Effector memory CD8-positive, alpha-beta T cell (primary cell): ENCODE results near the gene TCF7L1.

Source experiments
- ATAC-seq: fragments of 150-1000 bp; cut with Tn5 transposase; replicated peaks from 2 replicates; pipeline ENCODE4 v1.10.0; 2021; ENCODE audit warnings: mild to moderate bottlenecking, moderate library complexity
- DNase-seq, 3 experiments: peaks; one replicate each; pipeline ENCODE4 v3.0.0; 2021
- H3K27ac Mint-ChIP-seq, 2 donors: one replicate each; pipeline ENCODE4 v1.8.0; 2022; ENCODE audit warnings: mild to moderate bottlenecking in 2 of 2, mixed read lengths in 2 of 2, moderate library complexity in 2 of 2
- H3K27me3 Mint-ChIP-seq, 2 donors: one replicate each; pipeline ENCODE4 v1.8.0; 2022; ENCODE audit warnings: mixed read lengths in 2 of 2
- H3K36me3 Mint-ChIP-seq: one replicate; pipeline ENCODE4 v1.8.0; 2022; ENCODE audit warnings: mild to moderate bottlenecking, moderate library complexity, mixed read lengths; ENCODE audit not compliant: insufficient read depth
- H3K4me1 Mint-ChIP-seq, 2 donors: one replicate each; pipeline ENCODE4 v1.8.0; 2022; ENCODE audit warnings: low read depth in 2 of 2, mixed read lengths in 2 of 2
- H3K4me3 Mint-ChIP-seq, 2 donors: one replicate each; pipeline ENCODE4 v1.8.0; 2022; ENCODE audit warnings: mild to moderate bottlenecking in 2 of 2, mixed read lengths in 2 of 2, moderate library complexity in 2 of 2
- H3K9me3 Mint-ChIP-seq, 2 donors: one replicate each; pipeline ENCODE4 v1.8.0; 2022; ENCODE audit warnings: mixed read lengths in 2 of 2

The TCF7L1 gene

GRCh38 chr2:85213901-85214512, 80.8 kb downstream of the TCF7L1 start:
- H3K4me1 Mint-ChIP-seq: peaks cover 0 to 2% of the 10 kb centered on the region in 2 donors
- H3K4me3 Mint-ChIP-seq: no peak overlapping the region
- H3K9me3 Mint-ChIP-seq: no peaks in the 10 kb centered on the region
- H3K27me3 Mint-ChIP-seq: peaks cover 50 to 83% of the 10 kb centered on the region in 2 donors
- no peak overlapping the region for H3K27ac Mint-ChIP-seq
- ATAC-seq (no peak), DNase-seq (no peak)
- no peaks in the 10 kb centered on the region for H3K36me3 Mint-ChIP-seq

GRCh38 chr2:85215081-85215447, 81.9 kb downstream of the TCF7L1 start:
- Mint-ChIP-seq H3K27me3 (peaks cover 56 to 87% of the 10 kb centered on the region in 2 donors), H3K9me3 (no peaks in the 10 kb centered on the region), H3K4me3 (no peak overlapping the region), H3K36me3 (no peaks in the 10 kb centered on the region), H3K27ac (no peak overlapping the region), H3K4me1 (peaks cover 0 to 2% of the 10 kb centered on the region in 2 donors)
- ATAC-seq (no peak), DNase-seq (no peak)

GRCh38 chr2:85215448-85216401, 82.5 kb downstream of the TCF7L1 start:
- Mint-ChIP-seq H3K27ac (no peak overlapping the region), H3K4me3 (no peak overlapping the region), H3K9me3 (no peaks in the 10 kb centered on the region), H3K4me1 (peaks cover 0 to 2% of the 10 kb centered on the region in 2 donors), H3K36me3 (no peaks in the 10 kb centered on the region), H3K27me3 (peaks cover 57 to 83% of the 10 kb centered on the region in 2 donors)
- no peak for DNase-seq
- no peak for ATAC-seq

GRCh38 chr2:85216927-85217326, 83.7 kb downstream of the TCF7L1 start:
- Mint-ChIP-seq H3K4me3 (no peak overlapping the region), H3K27me3 (peaks cover 54 to 82% of the 10 kb centered on the region in 2 donors), H3K4me1 (peaks cover 0 to 2% of the 10 kb centered on the region in 2 donors), H3K27ac (no peak overlapping the region), H3K36me3 (no peaks in the 10 kb centered on the region), H3K9me3 (no peaks in the 10 kb centered on the region)
- DNase-seq (no peak), ATAC-seq (no peak)

GRCh38 chr2:85221067-85221691, 88.0 kb downstream of the TCF7L1 start:
- no peak overlapping the region for H3K4me3 Mint-ChIP-seq
- no peaks in the 10 kb centered on the region for H3K9me3 Mint-ChIP-seq
- ATAC-seq (no peak), DNase-seq (no peak)
- H3K4me1 Mint-ChIP-seq: peaks cover 0 to 2% of the 10 kb centered on the region in 2 donors
- peaks cover 45 to 75% of the 10 kb centered on the region in 2 donors for H3K27me3 Mint-ChIP-seq
- no peak overlapping the region for H3K27ac Mint-ChIP-seq
- H3K36me3 Mint-ChIP-seq: no peaks in the 10 kb centered on the region

- H3K27me3 Mint-ChIP-seq: peaks cover 42 to 73% of the 10 kb centered on the region in 2 donors
- no peak overlapping the region for H3K4me3 Mint-ChIP-seq
- no peak for ATAC-seq
- H3K36me3 Mint-ChIP-seq: no peaks in the 10 kb centered on the region
- DNase-seq: no peak
- no peak overlapping the region for H3K27ac Mint-ChIP-seq
- H3K9me3 Mint-ChIP-seq: no peaks in the 10 kb centered on the region
- peaks cover 0 to 2% of the 10 kb centered on the region in 2 donors for H3K4me1 Mint-ChIP-seq
Observed at GRCh38 chr2:85222792-85223191, 89.6 kb downstream of the TCF7L1 start.

GRCh38 chr2:85226783-85227182, 93.6 kb downstream of the TCF7L1 start:
- Mint-ChIP-seq H3K27me3 (peaks cover 45 to 67% of the 10 kb centered on the region in 2 donors), H3K4me1 (peaks cover 0 to 2% of the 10 kb centered on the region in 2 donors), H3K4me3 (no peak overlapping the region), H3K36me3 (no peaks in the 10 kb centered on the region), H3K27ac (no peak overlapping the region), H3K9me3 (no peaks in the 10 kb centered on the region)
- no peak for ATAC-seq
- no peak for DNase-seq

- ATAC-seq (no peak), DNase-seq (no peak)
- Mint-ChIP-seq H3K27ac (no peak overlapping the region), H3K27me3 (peaks cover 43% of the 10 kb centered on the region in 2 donors), H3K4me1 (peaks cover 0 to 2% of the 10 kb centered on the region in 2 donors), H3K36me3 (no peaks in the 10 kb centered on the region), H3K9me3 (no peaks in the 10 kb centered on the region), H3K4me3 (no peak overlapping the region)
Observed at GRCh38 chr2:85230679-85231467, 97.7 kb downstream of the TCF7L1 start.

GRCh38 chr2:85231468-85231805, 98.2 kb downstream of the TCF7L1 start:
- Mint-ChIP-seq H3K27ac (no peak overlapping the region), H3K4me3 (no peak overlapping the region), H3K27me3 (peaks cover 42 to 43% of the 10 kb centered on the region in 2 donors), H3K9me3 (no peaks in the 10 kb centered on the region), H3K36me3 (no peaks in the 10 kb centered on the region), H3K4me1 (peaks cover 0 to 2% of the 10 kb centered on the region in 2 donors)
- ATAC-seq (no peak), DNase-seq (no peak)

- DNase-seq (no peak), ATAC-seq (no peak)
- H3K9me3 Mint-ChIP-seq: no peaks in the 10 kb centered on the region
- H3K4me3 Mint-ChIP-seq: no peak overlapping the region
- H3K27ac Mint-ChIP-seq: no peak overlapping the region
- H3K36me3 Mint-ChIP-seq: no peaks in the 10 kb centered on the region
- H3K27me3 Mint-ChIP-seq: peaks cover 40 to 43% of the 10 kb centered on the region in 2 donors
- H3K4me1 Mint-ChIP-seq: peaks cover 0 to 2% of the 10 kb centered on the region in 2 donors
Observed at GRCh38 chr2:85231952-85232351, 98.8 kb downstream of the TCF7L1 start.

- no peak overlapping the region for H3K27ac Mint-ChIP-seq
- H3K36me3 Mint-ChIP-seq: peaks cover 2% of the 10 kb centered on the region
- ATAC-seq: no peak
- peaks cover 48 to 57% of the 10 kb centered on the region in 2 donors for H3K27me3 Mint-ChIP-seq
- no peak overlapping the region for H3K4me3 Mint-ChIP-seq
- H3K4me1 Mint-ChIP-seq: peaks cover 0 to 2% of the 10 kb centered on the region in 2 donors
- DNase-seq: no peak
- no peaks in the 10 kb centered on the region for H3K9me3 Mint-ChIP-seq
Observed at GRCh38 chr2:85234868-85235267, 101.7 kb downstream of the TCF7L1 start.

GRCh38 chr2:85235281-85235680, 102.1 kb downstream of the TCF7L1 start:
- Mint-ChIP-seq H3K36me3 (peaks cover 2% of the 10 kb centered on the region), H3K9me3 (no peaks in the 10 kb centered on the region), H3K4me1 (peaks cover 0 to 2% of the 10 kb centered on the region in 2 donors), H3K27ac (no peak overlapping the region), H3K4me3 (no peak overlapping the region), H3K27me3 (peaks cover 48 to 62% of the 10 kb centered on the region in 2 donors)
- ATAC-seq (no peak), DNase-seq (no peak)

GRCh38 chr2:85236084-85236483, 102.9 kb downstream of the TCF7L1 start:
- Mint-ChIP-seq H3K4me3 (no peak overlapping the region), H3K27me3 (peaks cover 47 to 62% of the 10 kb centered on the region in 2 donors), H3K9me3 (no peaks in the 10 kb centered on the region), H3K36me3 (peaks cover 2% of the 10 kb centered on the region), H3K27ac (no peak overlapping the region), H3K4me1 (peaks cover 0 to 2% of the 10 kb centered on the region in 2 donors)
- ATAC-seq (no peak), DNase-seq (no peak)
